Caki2 (cell line): ENCODE results near the gene ANTXR2. TPM values are rescaled to one million over a fixed set of nuclear protein-coding genes. Genes with fewer than 3 reads are reported as not detected.
"Not testable (repeated sequence)": the region's sequence is repeated elsewhere in the genome, so short reads cannot be mapped to it uniquely, and the experiment has no call there.

Experiments used
- DNase-seq: peaks from one replicate; pipeline ENCODE4 v3.0.0-alpha.2; 2015; ENCODE audit warnings: low read depth
- in situ Hi-C: cut with HindIII; loops from 2 replicates; pipeline ENCODE4 v1.10.0; 2016; ENCODE audit warnings: low sequenced_read_pairs, low pct_unique_long_range_greater_than_20kb, mixed read lengths
- total RNA-seq: library from RNA; depleted of rRNA; stranded (reverse); fragments of >200 nt; shearing (Covaris generic); gene quantifications from 2 replicates; pipeline ENCODE4 v1.2.3, GENCODE V29; 2014; ENCODE audit warnings: low replicate concordance

The ANTXR2 gene
- total RNA-seq, 1 experiment from 2014 or later: 3.6 TPM

DNA sequence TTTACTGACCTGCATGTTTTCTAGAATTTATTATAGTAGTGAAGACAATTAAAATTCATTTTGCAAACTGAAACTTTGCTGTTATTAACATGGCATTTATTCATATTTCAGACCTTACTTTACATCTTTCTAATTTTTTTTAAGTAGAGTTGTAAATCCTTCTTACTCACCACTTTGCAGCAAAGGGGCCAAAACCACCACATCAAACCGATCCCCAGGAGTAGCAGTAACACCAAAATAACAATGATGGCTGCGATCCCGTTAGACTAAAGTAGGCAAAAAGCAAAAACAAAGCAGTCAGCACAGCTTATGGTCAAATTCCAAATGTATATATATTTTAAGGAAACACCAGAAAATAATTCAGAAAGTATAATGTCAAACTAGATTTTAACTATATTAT is 64.7 kb downstream of the ANTXR2 start:
- no peak for DNase-seq
- in situ Hi-C loops: no loop called here

DNA sequence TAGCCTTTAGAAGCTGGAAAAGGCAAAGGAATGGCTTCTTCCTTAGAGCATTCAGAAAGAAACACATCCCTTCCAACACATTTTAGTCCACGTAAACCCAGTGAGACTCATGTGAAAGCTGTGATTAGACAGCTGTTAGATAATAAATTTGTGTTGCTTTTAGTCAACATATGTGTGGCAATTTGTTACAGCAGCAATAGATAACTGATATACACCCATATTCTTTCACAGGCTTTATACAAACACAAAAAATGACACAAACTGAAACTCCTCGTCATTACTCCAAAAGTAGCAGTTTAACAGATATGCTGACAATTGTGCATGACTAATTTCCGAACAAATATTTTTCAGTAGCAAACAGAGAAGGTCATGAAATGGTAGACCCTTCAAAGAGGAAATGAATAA is 65.3 kb downstream of the ANTXR2 start:
- DNase-seq: no peak
- in situ Hi-C loops: no loop called here

DNA sequence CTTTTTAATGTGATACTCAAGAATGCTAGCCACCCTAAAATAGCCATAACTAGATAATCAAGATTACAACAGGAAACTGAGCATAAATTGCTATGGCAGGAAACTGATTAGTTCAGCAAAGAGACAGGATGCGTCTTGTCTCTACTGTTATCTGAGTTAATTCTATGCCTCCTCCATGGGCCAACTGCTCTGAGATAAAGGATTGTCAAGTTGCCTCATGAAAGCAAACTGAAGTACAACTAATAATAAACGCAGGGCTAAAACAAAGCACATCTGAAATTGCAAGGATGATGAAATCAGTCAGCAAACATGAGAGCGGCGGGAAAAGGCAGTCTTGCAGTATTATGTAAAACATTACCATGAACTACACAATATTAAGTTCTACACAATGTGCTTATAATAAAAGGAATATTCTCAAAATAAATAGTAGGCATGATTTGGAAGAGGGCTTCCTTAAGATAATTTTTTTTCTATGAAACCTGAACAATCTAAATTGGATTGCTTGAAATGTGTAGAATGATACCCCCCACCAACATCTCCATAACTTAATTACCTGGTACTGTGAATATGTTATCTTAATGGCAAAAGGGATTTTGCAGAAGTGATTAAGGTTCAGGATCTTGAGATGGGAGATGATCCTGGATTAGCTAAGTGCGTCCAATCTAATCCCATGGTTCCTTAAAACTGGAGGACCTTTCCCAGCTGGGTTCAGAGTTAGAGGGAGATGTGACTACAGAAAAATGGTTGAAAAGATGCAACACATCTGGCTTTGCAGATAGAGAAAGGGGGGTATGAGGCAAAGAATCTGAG is 65.9 kb downstream of the ANTXR2 start:
- in situ Hi-C loops: no loop called here
- no peak for DNase-seq

DNA sequence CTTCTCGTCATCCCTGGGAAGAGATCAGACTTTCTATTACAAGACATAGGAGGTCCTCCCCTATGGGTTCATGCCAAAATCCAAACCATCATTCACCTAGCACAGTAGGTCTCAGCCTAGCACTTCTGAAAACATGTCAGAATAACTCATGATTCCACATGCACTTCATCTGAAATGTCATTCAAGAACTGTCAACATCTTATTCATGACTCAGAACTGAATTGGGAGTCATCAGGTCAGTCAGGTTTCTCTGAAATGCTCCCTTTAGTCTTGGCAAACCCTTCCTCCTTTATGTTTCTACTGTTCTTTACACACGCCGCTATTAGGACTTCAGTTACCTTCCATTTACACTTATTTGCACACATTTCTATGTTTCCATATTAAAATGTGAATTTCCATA is 67.2 kb downstream of the ANTXR2 start:
- peak; percentile 19 for DNase-seq

DNA sequence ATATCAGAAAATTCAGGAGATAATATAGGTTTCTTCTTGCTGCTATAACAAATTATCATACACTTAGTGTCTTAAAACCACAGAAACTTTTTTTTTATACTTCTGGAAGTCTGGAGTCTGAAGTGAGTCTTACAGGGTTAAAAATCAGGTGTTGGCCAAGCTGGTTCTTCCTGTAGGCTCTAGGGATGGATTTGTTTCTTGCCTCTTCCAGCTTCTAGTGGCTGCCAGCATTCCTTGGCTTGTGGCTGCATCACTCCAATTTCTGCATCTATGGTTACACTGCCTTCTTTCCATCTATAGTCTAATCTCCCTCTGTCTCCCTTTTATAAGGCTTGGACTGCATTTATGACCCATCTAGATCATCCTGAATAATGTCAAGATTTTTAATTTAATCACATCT is 68.7 kb downstream of the ANTXR2 start:
- in situ Hi-C loops: no loop called here

More for the DNA sequence above, 67.2 kb downstream of the ANTXR2 start:
- in situ Hi-C loops: no loop called here

DNA sequence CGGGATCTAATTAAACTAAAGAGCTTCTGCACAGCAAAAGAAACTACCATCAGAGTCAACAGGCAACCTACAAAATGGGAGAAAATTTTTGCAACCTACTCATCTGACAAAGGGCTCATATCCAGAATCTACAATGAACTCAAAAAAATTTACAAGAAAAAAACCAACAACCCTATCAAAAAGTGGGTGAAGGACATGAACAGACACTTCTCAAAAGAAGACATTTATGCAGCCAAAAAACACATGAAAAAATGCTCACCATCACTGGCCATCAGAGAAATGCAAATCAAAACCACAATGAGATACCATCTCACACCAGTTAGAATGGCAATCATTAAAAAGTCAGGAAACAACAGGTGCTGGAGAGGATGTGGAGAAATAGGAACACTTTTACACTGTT is 70.5 kb downstream of the ANTXR2 start:
- in situ Hi-C loops: not testable (repeated sequence)

More for the DNA sequence above, 68.7 kb downstream of the ANTXR2 start:
- DNase-seq: no peak

DNA sequence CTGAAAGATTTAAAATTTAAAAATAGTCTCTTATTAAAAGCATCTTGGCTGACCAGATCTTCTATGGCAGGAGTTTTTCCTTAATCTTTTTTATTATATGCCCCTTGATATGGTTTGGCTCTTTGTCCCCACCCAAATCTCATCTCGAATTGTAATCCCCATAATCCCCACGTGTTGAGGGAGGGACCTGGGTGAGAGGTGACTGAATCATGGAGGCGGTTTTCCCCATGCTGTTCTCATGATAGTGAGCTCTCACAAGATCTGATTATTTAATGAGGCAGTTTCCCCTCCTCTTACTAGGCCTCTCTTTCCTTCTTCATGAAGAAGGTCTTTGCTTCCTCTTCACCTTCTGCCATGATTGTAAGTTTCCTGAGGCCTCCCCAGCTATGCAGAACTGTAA is 74.0 kb downstream of the ANTXR2 start:
- DNase-seq, in situ Hi-C loops: not testable (repeated sequence)

More for the DNA sequence above, 70.5 kb downstream of the ANTXR2 start:
- DNase-seq: not testable (repeated sequence)

DNA sequence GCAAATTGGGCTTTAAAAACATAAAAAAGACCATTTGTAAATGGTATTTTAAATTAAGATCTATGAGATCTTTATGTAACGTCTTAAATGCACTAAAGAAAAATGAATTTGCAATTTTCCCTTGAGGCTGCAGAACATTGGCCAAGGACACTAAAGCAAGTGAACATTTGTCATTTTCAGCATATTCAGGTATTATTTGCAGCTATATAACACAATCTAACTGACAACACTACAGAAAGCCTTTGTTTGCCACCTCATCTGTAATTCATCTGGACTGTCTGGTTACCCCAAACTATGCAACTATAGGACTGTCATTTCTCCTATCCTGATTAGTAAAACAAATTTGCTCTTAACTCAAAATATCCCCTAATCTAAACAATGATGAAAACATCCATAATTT is 74.8 kb downstream of the ANTXR2 start:
- in situ Hi-C loops: no loop called here
- no peak for DNase-seq

DNA sequence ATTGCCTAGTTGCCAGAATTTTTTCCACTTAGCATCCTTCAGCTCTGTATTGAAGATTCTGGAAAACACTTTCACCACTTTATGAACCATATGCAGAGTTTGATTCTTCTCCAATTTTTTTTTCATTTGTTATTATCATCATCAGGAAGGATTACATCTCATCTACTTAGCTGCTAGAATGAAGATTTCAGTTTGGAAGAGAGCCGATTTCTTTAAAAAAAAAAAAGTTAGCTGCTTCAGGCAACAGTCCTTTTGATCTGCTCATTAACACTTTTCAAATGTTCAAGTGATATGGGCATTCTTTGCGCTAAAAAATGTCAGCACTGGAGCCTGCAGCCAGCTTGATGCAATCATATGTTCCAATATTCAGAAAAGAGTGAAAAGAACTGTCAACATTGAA is 76.2 kb downstream of the ANTXR2 start:
- in situ Hi-C loops: no loop called here
- no peak for DNase-seq

DNA sequence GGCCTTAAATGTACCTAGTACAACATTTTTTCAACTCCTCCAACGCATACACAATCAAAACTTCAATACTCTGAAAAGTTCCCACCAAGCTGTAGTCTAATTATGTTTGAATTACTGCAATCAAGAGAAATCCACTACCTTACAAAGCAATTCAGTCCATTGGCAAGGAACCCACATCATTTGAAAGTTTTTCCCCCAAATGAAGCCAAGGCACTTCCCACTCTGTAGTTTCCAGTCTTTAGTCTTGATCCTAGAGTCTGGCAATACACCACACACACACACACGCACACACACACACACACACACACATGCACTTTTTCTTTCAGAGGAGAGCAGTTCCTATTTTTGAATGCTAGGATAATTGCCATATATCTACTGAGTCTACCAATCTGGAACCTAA is 79.6 kb downstream of the ANTXR2 start:
- DNase-seq: no peak
- in situ Hi-C loops: no loop called here

DNA sequence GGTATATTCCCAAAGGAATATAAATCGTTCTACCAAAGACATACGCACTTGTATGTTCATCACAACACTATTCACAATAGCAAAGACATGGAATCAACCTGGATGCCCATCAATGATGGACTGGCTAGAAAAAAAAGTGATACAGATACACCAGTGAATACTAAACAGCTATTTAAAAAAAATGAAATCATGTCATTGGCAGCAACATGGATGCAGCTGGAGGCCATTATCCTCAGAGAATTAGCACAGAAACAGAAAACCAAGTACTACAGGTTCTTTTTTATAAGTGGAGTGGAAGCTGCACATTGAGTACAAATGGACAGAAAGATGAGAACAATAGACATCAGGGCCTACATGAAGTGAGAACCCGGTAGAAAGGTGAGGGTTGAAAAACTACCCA is 81.4 kb downstream of the ANTXR2 start:
- DNase-seq: no peak
- in situ Hi-C loops: no loop called here

DNA sequence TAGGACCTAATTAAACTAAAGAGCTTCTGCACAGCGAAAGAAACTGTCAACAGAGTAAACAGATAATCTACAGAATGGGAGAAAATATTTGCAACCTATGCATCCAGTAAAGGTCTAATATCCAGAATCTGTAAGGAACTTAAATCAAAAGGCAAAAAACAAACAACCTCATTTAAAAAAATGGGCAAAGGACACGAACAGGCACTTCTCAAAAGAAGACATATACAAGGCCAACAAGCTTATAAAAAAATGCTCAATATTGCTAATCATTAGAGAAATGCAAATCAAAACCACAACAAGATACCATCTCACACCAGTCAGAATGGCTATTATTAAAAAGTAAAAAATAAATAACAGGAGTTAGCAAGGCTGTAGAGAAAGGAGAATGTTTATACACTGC is 81.9 kb downstream of the ANTXR2 start:
- in situ Hi-C loops, DNase-seq: not testable (repeated sequence)

DNA sequence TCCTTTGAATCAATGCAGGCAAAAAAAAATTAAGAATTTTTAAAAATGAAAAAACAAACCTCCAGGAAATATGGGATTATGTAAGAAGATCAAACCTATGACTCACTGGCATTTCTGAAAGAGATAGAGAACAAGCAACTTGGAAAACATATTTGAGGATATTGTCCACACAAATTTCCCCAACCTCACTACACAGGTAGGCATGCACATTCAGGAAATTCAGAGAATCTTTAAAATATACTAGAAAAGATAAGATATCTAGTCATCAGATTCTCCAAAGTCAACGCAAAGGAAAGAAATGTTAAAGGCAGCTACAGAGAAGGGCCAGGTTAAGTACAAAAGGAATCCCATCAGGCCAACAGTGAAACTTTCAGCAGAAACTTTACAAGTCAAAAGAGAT is 85.6 kb downstream of the ANTXR2 start:
- in situ Hi-C loops: no loop called here
- DNase-seq: no peak

DNA sequence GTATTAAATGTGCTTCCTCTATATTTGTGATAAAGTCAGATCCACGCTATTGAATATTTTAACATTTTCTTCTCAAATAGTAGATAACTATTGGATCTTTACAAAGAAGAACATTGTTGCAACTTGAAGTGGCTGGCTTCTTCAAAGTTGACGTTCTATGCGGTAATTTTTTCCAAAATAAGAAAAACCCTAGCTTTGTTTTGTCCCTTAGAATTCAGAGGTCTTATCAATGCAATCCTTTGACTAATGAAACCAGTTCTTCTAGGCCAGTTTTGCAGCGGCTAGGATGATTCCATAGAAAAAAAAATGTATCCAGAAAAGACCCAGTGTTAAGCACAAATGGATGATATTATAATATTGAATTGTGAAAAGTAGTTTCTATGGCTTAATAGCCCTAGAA is 89.6 kb downstream of the ANTXR2 start:
- in situ Hi-C loops: no loop called here
- DNase-seq: no peak

DNA sequence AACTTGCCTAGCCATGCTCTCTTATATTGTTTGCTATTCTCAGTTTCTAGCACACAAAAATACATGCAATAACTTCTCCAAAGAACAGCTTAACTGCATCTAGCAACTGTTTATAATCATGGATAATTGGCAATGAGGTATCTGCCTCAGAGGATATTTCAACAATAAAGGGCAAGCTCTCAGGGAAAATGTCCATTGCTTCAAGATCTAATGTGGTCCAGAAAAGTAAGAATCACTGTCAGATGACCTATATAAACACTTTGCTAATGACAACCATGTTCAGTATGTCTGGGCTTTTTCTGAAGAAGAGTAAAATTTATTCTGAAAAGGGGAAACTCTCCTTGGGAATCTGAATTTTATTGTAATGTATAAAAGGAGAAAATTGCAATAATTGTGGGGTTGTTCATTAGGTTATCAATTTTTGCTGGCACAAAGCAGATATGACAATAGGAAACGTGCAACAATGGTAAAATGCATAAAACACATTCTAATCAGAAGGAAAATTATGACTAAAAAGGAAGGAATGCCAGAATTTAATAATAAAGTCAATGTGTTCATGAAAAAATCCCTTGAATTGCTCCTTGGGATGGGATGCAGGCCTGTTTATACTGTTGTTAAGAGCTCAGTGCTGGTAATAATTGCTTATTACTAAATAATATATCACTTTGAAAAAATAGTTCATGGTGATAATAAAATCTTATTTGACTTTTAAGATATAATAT is 90.3 kb downstream of the ANTXR2 start:
- in situ Hi-C loops: no loop called here
- DNase-seq: no peak

DNA sequence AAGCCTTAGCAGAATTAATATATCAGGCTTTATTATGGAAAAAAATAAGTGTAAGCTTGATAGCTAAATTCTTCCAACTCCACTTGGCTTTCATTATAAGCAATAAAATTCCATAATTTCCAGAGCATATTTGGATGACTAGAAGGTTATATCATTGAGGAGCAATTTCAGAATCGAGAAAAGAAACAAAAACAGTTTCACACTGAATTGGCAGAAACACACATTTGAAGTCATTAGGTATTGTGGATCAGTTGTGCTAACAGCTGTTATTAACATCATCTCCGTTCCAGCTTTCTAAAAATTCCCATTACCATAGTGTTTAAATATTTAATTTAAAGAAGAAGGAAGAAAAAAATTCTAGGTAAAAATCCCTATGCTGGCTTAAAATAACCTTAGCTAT is 92.6 kb downstream of the ANTXR2 start:
- DNase-seq: no peak
- in situ Hi-C loops: no loop called here

DNA sequence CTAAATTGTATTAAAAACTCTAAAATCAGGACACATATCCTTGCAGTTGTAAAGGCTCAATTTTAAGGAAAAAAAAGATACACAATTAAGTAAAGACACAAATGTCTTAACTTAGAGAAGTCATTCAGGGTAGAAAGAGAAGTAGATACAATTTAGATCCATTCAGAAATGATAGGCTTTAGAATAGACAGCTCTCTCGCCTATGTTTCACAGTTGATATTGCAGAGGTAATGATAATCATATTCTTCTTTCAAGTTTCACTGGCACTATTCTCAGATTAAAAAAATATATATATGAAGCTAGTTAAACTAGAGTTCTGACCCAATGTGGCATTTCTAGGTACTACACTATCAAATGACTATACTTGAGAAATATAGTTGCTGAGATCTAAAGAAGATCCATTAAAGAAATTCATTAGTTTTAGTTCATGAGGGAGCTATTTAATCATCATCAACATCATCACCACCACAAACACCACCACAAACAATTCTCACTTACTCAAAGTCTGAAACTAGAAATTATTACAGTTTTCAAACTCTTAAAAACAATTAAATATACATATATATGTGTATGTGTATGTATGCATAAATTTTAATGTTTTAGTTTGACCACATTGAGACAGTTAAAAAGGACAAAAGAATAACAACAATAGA is 93.1 kb downstream of the ANTXR2 start:
- no peak for DNase-seq
- in situ Hi-C loops: no loop called here

DNA sequence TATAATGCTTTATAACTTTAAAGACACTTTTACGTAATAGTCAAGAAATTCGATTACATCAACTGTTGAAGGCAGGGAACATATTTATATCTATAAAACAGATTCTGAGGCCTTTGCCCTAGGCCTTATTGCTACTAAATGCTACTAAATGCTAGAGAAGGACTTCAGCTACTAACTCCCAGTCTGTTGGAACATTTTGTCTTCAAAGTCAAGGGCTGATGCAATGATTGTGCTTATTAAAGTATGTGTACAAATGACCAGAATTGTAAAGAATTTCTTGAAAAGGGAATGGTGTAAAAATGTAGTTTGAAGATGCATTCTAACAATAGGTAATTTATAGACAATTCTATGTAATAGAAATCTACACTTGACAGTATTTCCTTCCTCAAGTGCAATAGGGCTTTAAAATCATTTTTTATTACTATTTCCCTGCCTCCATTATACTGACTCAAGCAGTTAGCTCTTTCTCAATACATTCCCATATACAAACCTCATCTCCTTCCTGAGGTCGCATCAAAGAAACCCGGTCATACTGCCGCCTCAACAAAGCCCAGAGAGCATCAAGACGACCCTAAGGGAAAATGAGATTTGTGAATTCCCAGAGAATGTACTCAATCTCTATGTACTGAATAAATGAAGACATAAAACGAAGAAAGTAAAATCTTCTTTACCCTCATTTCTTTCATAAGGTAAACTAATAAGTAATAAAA is 95.7 kb downstream of the ANTXR2 start:
- in situ Hi-C loops: no loop called here
- no peak for DNase-seq
